ENCODE data around the gene HECTD4. TPM values are rescaled to one million over a fixed set of nuclear protein-coding genes. Genes with fewer than 3 reads are reported as not detected.

HECTD4 gene
- total RNA-seq, 1 donor from 2014 or later: 63.3 TPM

DNA sequence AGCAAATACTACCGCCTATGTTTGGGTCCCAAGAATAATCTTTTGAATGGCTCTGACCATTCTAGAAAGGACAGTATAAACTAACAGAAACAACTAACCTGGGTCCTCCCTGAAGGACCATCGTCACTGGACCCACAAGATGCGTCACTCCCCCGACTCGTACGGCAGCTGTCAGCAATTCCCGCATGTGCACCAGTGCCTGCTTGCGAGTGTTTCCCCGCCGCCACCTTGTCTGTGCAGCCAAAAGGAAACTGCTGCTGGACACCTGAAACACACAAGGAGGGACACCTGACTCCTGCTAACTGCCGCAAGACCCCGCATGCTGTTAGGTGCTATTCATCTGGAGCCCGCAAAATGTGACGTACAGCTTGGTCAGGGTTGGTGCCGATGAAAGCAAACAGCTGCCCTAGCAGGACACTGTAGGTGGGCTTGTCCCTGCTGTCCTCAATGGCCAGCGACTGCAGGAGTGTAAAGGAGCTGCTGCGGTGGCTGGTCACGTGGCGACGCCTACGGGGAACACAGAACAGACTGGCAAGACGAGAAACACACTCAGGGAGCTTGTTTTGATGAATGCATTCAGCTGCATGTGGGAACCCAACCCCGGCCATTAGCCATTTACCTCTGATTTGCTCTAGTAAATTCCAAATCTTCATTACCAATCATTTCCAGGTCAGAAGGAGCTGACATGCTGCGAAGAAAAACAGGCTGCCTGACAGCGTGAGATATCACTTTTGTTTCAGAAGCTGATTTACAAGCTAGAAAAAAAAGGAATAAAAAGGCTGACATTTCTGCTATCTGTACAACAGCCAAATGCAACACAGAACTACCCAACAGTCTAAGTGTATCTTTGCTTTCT, 138.7 kb downstream of the HECTD4 start:
- no peak overlapping the region for H3K27ac Mint-ChIP-seq (ENCODE audit: unreplicated experiment)
- H3K4me1 Mint-ChIP-seq (ENCODE audit: unreplicated experiment): no peaks in the 10 kb centered on the region
- H3K27me3 Mint-ChIP-seq (ENCODE audit: unreplicated experiment): no peaks in the 10 kb centered on the region
- no peaks in the 10 kb centered on the region for H3K9me3 Mint-ChIP-seq (ENCODE audit: unreplicated experiment)
- TF ChIP-seq, protein P1, sequence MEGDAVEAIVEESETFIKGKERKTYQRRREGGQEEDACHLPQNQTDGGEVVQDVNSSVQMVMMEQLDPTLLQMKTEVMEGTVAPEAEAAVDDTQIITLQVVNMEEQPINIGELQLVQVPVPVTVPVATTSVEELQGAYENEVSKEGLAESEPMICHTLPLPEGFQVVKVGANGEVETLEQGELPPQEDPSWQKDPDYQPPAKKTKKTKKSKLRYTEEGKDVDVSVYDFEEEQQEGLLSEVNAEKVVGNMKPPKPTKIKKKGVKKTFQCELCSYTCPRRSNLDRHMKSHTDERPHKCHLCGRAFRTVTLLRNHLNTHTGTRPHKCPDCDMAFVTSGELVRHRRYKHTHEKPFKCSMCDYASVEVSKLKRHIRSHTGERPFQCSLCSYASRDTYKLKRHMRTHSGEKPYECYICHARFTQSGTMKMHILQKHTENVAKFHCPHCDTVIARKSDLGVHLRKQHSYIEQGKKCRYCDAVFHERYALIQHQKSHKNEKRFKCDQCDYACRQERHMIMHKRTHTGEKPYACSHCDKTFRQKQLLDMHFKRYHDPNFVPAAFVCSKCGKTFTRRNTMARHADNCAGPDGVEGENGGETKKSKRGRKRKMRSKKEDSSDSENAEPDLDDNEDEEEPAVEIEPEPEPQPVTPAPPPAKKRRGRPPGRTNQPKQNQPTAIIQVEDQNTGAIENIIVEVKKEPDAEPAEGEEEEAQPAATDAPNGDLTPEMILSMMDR (IDR thresholded peaks at IDR 0.05): no peak
- no peak overlapping the region for H3K4me3 Mint-ChIP-seq (ENCODE audit: unreplicated experiment)
- no peak for DNase-seq (ENCODE audit: extremely low spot score, unreplicated experiment)
- peaks cover 43% of the 10 kb centered on the region for H3K36me3 Mint-ChIP-seq (ENCODE audit: unreplicated experiment)

DNA sequence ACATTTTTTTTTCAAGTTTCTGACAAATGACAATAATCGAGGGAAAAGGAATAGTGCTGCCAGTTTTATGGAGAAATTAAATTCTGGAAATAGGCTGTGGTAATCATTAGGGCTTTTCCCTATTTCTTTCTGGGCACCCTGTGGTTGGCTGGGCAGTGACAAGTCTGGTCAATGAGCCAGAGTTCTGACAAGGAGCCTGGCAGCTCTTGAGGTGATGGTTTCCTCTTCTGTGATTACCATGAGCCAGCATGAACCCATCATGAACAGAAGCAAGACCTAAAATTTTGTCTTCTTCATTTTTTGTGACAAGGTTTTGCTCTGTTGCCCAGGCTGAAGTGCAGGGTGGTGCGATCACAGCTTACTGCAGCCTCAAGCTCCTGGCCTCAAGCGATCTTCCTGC, 141.1 kb downstream of the HECTD4 start:
- Mint-ChIP-seq H3K27me3 (ENCODE audit: unreplicated experiment) (no peaks in the 10 kb centered on the region), H3K4me3 (ENCODE audit: unreplicated experiment) (no peak overlapping the region), H3K9me3 (ENCODE audit: unreplicated experiment) (no peaks in the 10 kb centered on the region), H3K4me1 (ENCODE audit: unreplicated experiment) (no peaks in the 10 kb centered on the region), H3K36me3 (ENCODE audit: unreplicated experiment) (peaks cover 40% of the 10 kb centered on the region), H3K27ac (ENCODE audit: unreplicated experiment) (no peak overlapping the region)
- TF ChIP-seq, protein P1 (IDR thresholded peaks at IDR 0.05): no peak
- no peak for DNase-seq (ENCODE audit: extremely low spot score, unreplicated experiment)

DNA sequence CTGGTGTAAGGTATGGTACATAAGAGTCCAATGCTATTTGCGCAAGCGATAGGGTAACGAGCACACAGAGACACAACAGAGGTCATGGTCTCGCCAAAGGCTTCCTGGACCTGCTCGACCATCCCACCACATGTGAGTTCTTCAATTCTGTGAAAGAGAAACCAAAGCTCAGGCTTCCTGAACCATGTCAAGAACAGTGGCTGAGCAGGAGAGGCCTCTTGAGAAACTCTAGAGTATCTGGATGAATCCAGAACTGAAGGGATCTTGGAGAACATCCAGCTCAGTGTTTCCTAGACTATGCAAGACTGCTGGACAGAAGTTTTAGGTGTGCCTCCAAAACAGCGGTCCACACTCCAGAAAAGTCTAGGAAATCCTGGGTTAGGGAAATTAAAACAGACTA, 142.3 kb downstream of the HECTD4 start:
- no peaks in the 10 kb centered on the region for H3K27me3 Mint-ChIP-seq (ENCODE audit: unreplicated experiment)
- TF ChIP-seq, protein P1 (IDR thresholded peaks at IDR 0.05): no peak
- no peaks in the 10 kb centered on the region for H3K4me1 Mint-ChIP-seq (ENCODE audit: unreplicated experiment)
- no peak overlapping the region for H3K27ac Mint-ChIP-seq (ENCODE audit: unreplicated experiment)
- peaks cover 51% of the 10 kb centered on the region for H3K36me3 Mint-ChIP-seq (ENCODE audit: unreplicated experiment)
- H3K9me3 Mint-ChIP-seq (ENCODE audit: unreplicated experiment): no peaks in the 10 kb centered on the region
- no peak for DNase-seq (ENCODE audit: extremely low spot score, unreplicated experiment)
- no peak overlapping the region for H3K4me3 Mint-ChIP-seq (ENCODE audit: unreplicated experiment)

DNA sequence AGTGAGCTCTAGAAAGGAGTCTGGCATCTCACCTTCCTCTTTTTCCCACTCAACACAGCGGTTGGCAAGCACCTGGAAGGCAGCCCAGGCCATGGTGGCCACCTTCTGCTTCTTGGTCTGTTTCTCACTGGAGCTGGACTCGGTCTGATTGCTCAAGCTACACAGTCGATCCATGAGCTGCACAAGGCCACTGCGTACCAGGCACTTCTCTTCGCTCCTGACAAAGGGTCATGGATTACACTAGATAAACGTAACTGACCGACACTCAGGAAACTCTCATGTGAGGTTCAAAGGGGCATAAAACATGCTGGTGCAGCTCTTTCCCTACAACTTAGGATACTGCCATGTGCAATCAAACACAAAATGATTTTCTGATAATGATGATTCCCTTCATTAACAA, 143.2 kb downstream of the HECTD4 start:
- Mint-ChIP-seq H3K27me3 (ENCODE audit: unreplicated experiment) (no peaks in the 10 kb centered on the region), H3K36me3 (ENCODE audit: unreplicated experiment) (peaks cover 55% of the 10 kb centered on the region), H3K4me1 (ENCODE audit: unreplicated experiment) (no peaks in the 10 kb centered on the region), H3K27ac (ENCODE audit: unreplicated experiment) (no peak overlapping the region), H3K4me3 (ENCODE audit: unreplicated experiment) (no peak overlapping the region), H3K9me3 (ENCODE audit: unreplicated experiment) (no peaks in the 10 kb centered on the region)
- TF ChIP-seq, protein P1 (IDR thresholded peaks at IDR 0.05): no peak
- DNase-seq (ENCODE audit: extremely low spot score, unreplicated experiment): no peak

DNA sequence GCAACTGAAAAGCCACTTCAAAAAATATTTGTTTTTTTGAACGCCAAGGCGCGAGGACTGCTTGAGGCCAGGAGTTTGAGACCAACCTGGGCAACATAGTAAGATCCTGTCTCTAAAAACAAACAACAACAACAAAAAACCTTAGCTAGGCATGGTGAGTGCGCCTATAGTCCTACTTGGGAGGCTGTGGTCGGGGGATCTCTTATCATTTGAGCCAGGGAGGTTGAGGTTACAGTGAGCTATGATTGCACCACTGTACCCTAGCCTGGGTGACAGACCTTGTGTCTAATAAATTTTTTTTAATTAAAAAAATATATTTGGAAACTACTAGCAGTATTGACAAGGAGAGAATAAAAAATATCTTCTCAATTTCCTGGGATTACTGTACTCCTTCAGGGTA, 143.8 kb downstream of the HECTD4 start:
- H3K36me3 Mint-ChIP-seq (ENCODE audit: unreplicated experiment): peaks cover 52% of the 10 kb centered on the region
- no peak for DNase-seq (ENCODE audit: extremely low spot score, unreplicated experiment)

More for the DNA sequence above, 143.8 kb downstream of the HECTD4 start:
- no peaks in the 10 kb centered on the region for H3K27me3 Mint-ChIP-seq (ENCODE audit: unreplicated experiment)
- no peak overlapping the region for H3K4me3 Mint-ChIP-seq (ENCODE audit: unreplicated experiment)
- no peaks in the 10 kb centered on the region for H3K9me3 Mint-ChIP-seq (ENCODE audit: unreplicated experiment)
- TF ChIP-seq, protein P1 (IDR thresholded peaks at IDR 0.05): no peak
- H3K4me1 Mint-ChIP-seq (ENCODE audit: unreplicated experiment): no peaks in the 10 kb centered on the region
- H3K27ac Mint-ChIP-seq (ENCODE audit: unreplicated experiment): no peak overlapping the region
